ENCODE data around the gene ANKRD13C.
A peak's percentile ranks its signal among the peaks of the same experiment; 100 is the strongest.
"Not testable (repeated sequence)": the region's sequence is repeated elsewhere in the genome, so short reads cannot be mapped to it uniquely, and the experiment has no call there.

The ANKRD13C gene

GRCh38 chr1:70358921-70359564, 4.5 kb upstream of the ANKRD13C start:
- DNase-seq, result no peak

- DNase-seq, result no peak
Measured at GRCh38 chr1:70355920-70356319, 1.4 kb upstream of the ANKRD13C start.

- DNase-seq, result no peak
Measured at GRCh38 chr1:70355111-70355407, 537 bp upstream of the ANKRD13C start.

GRCh38 chr1:70353601-70354331, 756 bp downstream of the ANKRD13C start:
- DNase-seq, result peak; percentile 54

GRCh38 chr1:70353044-70353443, 1.5 kb downstream of the ANKRD13C start:
- DNase-seq, result no peak

- not testable (repeated sequence) for DNase-seq
Measured at GRCh38 chr1:70349799-70350198, 4.7 kb downstream of the ANKRD13C start.

GRCh38 chr1:70348399-70349165, 5.9 kb downstream of the ANKRD13C start:
- no peak for DNase-seq

- DNase-seq, result not testable (repeated sequence)
Measured at GRCh38 chr1:70339644-70340043, 14.9 kb downstream of the ANKRD13C start.

- no peak for DNase-seq
Measured at GRCh38 chr1:70336050-70336449, 18.5 kb downstream of the ANKRD13C start.

- DNase-seq, result no peak
Measured at GRCh38 chr1:70334436-70334835, 20.1 kb downstream of the ANKRD13C start.

- no peak for DNase-seq
Measured at GRCh38 chr1:70333245-70333644, 21.3 kb downstream of the ANKRD13C start.

- DNase-seq, result no peak
Measured at GRCh38 chr1:70331962-70332361, 22.6 kb downstream of the ANKRD13C start.

- DNase-seq, result no peak
Measured at GRCh38 chr1:70327306-70328076, 27.0 kb downstream of the ANKRD13C start.

- DNase-seq, result no peak
Measured at GRCh38 chr1:70324683-70325082, 29.8 kb downstream of the ANKRD13C start.

GRCh38 chr1:70319750-70320149, 34.8 kb downstream of the ANKRD13C start:
- DNase-seq, result no peak

- DNase-seq, result no peak
Measured at GRCh38 chr1:70318191-70318590, 36.3 kb downstream of the ANKRD13C start.

GRCh38 chr1:70317087-70317486, 37.4 kb downstream of the ANKRD13C start:
- no peak for DNase-seq

GRCh38 chr1:70315782-70316181, 38.7 kb downstream of the ANKRD13C start:
- DNase-seq, result no peak

- DNase-seq, result no peak
Measured at GRCh38 chr1:70314706-70315304, 39.7 kb downstream of the ANKRD13C start.

GRCh38 chr1:70311369-70311768, 43.2 kb downstream of the ANKRD13C start:
- no peak for DNase-seq

GRCh38 chr1:70299472-70299871, 55.0 kb downstream of the ANKRD13C start:
- DNase-seq, result no peak

- DNase-seq, result no peak
Measured at GRCh38 chr1:70295749-70296148, 58.8 kb downstream of the ANKRD13C start.
